ENCODE data around the gene LEMD2.

The LEMD2 gene

GRCh38 chr6:33751771-33752645 is 36.9 kb downstream of the LEMD2 start:
- DNase-seq = peak; percentile 90

GRCh38 chr6:33750244-33750991 is 38.5 kb downstream of the LEMD2 start:
- no peak for DNase-seq

- DNase-seq = no peak
These were observed 39.5 kb downstream of the LEMD2 start for GRCh38 chr6:33749401-33749800.

- DNase-seq = peak; percentile 57
These were observed 40.1 kb downstream of the LEMD2 start for GRCh38 chr6:33748841-33749240.

GRCh38 chr6:33747823-33748222 is 41.1 kb downstream of the LEMD2 start:
- DNase-seq = no peak

- DNase-seq = no peak
These were observed 42.3 kb downstream of the LEMD2 start, which contains the start of gene IP6K3 for GRCh38 chr6:33746651-33747100. Gene IP6K3, minus strand, starts transcription at chr6:33746905. Its CDS starts 11,429 bp downstream, at chr6:33735476.

GRCh38 chr6:33746036-33746600 is 42.8 kb downstream of the LEMD2 start:
- no peak for DNase-seq

- DNase-seq = no peak
These were observed 43.4 kb downstream of the LEMD2 start for GRCh38 chr6:33745548-33745947.

- DNase-seq = peak; percentile 91
These were observed 43.9 kb downstream of the LEMD2 start for GRCh38 chr6:33744895-33745546.

- peak; percentile 86 for DNase-seq
These were observed 44.7 kb downstream of the LEMD2 start for GRCh38 chr6:33744001-33744848.

- no peak for DNase-seq
These were observed 46.1 kb downstream of the LEMD2 start for GRCh38 chr6:33742837-33743236.

GRCh38 chr6:33742092-33742491 is 46.8 kb downstream of the LEMD2 start:
- DNase-seq = no peak

- no peak for DNase-seq
These were observed 48.1 kb downstream of the LEMD2 start for GRCh38 chr6:33740794-33741193.

- DNase-seq = no peak
These were observed 48.7 kb downstream of the LEMD2 start for GRCh38 chr6:33740204-33740608.

GRCh38 chr6:33739571-33739970 is 49.4 kb downstream of the LEMD2 start:
- DNase-seq = no peak

- no peak for DNase-seq
These were observed 50.1 kb downstream of the LEMD2 start for GRCh38 chr6:33738879-33739278.

- DNase-seq = no peak
These were observed 50.8 kb downstream of the LEMD2 start for GRCh38 chr6:33738153-33738552.

- no peak for DNase-seq
These were observed 51.5 kb downstream of the LEMD2 start for GRCh38 chr6:33737267-33738026.

GRCh38 chr6:33735216-33735615 is 53.7 kb downstream of the LEMD2 start:
- DNase-seq = no peak

- no peak for DNase-seq
These were observed 55.3 kb downstream of the LEMD2 start for GRCh38 chr6:33733709-33734007.
